LNCAP (cell line): ENCODE results near the gene PDZK1IP1.

Experiments used
- CTCF ChIP-seq: fragments of 450-650 bp; IDR thresholded peaks from 2 replicates; pipeline ENCODE4 v1.5.1; 2017; ENCODE audit warnings: mild to moderate bottlenecking

Gene PDZK1IP1

GRCh38 chr1:47201179-47201578, 11.3 kb upstream of the PDZK1IP1 start:
- TF ChIP-seq CTCF: no peak

DNA sequence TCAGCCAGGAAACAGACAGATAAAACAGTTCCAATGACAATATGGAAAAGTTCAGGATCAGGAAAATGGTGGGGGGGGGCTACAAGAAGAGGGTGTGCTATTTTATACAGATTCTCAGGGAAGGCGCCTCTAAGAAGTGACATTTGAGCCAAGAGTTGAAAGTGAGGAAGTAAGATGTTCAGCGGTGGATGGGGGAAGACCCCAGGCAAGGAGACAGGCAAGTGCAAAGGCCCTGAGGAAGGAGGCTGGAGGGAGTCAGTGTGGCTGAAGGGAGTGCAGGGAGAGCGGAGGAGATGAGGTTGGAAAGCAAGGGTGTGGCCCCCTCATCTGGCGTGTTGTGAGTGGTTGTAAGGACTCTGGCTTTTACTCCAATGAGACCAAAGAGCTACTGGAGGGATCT, 8.4 kb upstream of the PDZK1IP1 start:
- TF ChIP-seq CTCF: no peak

- no peak for TF ChIP-seq CTCF
Measured at GRCh38 chr1:47196622-47197021, 6.8 kb upstream of the PDZK1IP1 start.

GRCh38 chr1:47194311-47194710, 4.5 kb upstream of the PDZK1IP1 start:
- TF ChIP-seq CTCF: no peak

DNA sequence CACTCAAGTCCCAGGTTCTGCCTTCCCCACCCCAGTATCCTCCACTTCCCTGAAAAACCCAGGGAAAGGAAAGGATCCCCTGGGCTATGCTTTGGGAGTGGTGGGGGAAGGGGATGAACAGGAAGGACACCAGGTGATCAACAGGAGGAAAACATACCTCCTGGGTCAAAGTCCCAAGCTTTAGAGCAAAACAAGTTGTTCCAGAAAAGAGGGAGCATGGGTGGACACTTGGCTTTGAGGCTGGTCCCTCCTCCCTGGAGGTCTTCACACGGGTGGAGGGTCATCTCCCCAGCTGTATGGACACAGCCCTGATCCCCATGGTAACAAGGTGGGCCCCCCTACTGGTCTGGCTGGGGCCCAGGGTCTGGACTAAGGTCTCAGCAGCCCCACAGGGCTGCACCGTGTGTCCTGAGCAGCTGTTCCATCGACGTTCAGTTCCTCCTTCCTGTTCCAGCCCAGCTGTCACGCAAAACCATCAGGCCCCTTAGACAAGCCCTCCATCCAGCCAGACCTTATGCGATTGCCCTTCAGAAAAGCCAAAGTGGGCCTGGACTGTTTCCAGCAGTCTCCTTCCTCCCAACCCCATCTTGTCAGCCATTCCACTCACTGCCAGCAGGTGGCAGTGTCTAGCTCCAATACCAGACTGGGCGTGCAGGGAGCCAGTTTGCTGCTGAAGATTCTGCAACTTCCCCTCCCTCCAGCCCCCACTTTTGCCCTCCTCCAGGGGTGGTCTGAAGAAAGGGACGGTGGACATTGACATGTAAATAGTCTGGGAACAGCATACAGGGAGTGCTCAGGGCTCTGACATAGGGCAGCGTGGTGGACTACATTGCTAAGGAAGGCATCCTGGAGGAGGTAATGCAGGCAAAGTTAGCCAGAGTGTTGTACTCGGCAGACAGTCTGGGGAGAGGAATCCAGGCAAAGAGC, 2.9 kb upstream of the PDZK1IP1 start:
- TF ChIP-seq CTCF: peak; percentile 93

- no peak for TF ChIP-seq CTCF
Measured at GRCh38 chr1:47191940-47192457, 2.2 kb upstream of the PDZK1IP1 start.

DNA sequence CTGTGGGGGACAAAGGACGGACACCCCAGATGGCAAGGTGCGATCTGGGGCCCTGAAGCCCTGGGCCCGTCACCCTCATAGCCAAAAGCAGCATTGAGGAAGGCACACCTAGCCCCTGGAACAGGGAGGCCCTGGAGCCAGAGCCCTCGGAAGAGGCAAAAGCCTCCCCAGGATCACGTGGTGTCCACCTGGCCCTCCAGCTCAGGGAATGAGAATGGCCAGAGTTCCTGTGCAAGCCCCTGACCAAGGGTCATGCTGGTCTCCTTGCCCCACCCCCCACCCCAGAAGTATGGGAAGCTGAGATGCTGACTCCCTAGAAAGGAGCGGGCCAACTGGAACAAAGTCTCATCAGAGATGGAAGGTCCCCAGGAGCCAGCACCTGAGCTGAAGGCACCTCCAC, 1.0 kb upstream of the PDZK1IP1 start:
- no peak for TF ChIP-seq CTCF
